ENCODE results near the gene DPYSL3.

Gene DPYSL3

DNA sequence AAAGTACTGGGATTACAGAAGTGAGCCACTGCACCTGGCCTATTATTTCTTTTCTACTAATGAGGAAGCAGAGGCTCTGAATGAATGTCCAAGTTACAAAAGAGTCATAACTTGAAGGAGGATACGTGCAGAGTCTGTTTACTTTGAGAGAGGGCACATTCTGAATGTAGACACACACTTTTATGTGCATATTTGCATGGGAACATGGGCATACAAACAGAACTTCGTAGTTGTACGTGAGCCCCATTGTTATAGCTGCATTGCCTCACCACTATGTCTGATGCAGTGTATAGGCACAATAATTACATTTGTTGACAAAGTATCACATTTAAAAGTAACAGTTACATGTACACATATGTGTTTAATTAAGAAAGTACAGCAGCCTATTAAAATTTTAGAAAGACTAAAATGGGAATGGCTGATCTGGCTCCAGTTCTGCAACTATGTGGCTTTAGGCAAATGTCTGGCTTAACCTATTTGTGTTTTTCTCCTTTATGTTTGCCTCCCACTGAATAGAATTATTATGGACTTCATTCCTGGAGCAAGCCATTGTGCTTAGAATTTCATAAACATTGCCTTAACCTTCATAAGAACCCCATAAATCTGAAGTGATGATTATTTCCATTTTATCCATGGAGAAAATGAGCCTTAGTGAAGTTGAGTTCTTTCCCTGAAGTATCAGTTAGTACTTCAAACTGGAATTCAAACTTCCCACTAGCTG, 3.0 kb upstream of the DPYSL3 start:
- DNase-seq (ENCODE audit: low read depth, low spot score): no peak

DNA sequence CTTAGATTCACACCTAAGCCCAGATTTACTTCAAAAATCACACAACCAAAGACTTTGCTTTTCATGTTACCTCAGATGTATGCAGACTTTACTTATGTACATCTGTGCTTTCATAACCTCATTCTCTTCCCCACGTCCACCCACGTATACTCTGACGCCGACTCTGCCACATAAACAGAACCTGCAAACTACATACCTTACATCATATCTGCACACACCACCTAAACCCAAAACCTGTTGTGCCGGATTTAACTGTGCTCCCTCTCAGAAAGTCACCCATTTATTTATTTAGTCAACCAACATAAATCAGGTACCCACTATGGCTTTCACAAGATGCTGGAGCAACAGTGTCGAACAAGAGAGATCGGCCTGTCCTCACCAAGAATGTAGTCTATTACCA, 1.0 kb upstream of the DPYSL3 start:
- no peak for DNase-seq (ENCODE audit: low read depth, low spot score)

DNA sequence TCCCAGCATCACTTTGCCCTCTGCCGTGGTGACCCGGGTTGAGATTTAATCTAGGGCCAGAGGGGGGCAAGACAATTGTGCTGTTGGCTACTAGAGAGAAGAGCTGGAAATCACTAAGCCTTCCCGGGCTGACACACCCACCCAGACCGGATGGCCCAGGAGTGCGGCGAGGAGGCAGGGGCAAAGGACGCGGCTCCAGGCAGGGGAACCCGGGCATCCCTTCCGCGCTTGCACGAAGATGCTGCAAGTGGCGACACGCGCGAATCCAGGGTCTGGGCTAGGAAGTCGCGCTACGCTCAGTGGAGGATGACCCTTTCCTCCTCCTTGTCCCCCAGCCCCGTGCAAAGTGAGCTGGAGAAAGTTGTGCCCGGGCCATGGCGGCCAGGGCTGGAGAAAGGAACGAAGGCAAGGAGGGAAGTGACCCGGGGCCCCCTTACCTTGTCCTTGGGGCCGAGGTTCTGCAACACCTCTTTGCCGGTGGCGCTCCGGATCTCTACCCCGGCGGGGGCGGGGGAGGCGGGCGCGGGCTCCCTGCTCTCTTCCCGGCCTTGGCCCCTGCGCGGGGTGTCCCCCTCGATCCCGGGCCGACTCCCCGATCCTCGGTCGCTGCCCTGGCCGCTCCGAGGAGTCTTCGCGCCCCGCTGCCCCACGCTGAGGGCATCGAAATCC, 693 bp downstream of the DPYSL3 start:
- peak; percentile 56 for DNase-seq (ENCODE audit: low read depth, low spot score)

DNA sequence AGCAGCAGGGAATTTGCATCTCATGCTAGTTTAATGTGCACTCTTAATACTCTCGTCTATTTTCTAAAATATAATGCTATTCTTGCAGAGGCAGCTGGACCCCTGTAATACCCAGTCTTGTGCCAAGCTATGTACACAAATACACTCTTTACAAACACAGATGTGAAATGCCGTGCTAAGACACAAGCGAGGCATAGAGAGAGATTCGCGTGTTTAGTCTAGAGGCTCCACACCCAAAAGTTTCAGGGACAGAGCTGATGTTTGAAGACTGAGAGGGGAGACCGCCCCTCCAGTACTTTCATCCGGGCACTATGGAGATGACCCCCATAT, 1.2 kb downstream of the DPYSL3 start:
- DNase-seq (ENCODE audit: low read depth, low spot score): no peak

DNA sequence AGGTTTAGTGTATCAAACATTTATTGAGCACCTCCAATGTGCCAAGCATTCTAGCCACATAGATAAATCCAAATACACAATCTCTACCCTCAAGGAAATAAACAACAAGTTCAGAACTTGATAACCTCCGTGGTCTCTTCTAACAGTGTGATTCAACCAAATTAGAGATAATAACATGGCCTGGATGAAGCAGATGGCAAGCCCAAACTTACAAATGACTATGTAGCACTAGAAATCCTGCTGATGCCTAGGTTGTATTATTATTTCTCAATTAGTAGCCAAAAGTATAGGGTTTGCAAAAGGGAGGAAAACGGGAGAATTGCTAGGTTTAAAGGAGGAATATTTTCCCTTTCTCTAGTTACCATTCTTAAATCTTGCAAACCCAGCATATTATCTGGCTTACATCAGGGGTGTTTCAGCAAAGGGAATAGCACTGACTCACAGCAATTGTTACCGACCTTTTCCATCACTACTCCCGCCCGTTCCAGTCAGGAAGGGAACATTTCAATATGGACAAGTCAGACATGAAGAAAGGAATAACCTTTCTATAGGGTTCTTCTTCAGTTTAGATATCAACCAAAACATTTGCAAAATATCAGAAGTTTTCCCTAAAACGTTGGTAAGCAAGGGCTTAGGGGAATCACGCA, 2.3 kb downstream of the DPYSL3 start:
- peak; percentile 81 for DNase-seq (ENCODE audit: low read depth, low spot score)

DNA sequence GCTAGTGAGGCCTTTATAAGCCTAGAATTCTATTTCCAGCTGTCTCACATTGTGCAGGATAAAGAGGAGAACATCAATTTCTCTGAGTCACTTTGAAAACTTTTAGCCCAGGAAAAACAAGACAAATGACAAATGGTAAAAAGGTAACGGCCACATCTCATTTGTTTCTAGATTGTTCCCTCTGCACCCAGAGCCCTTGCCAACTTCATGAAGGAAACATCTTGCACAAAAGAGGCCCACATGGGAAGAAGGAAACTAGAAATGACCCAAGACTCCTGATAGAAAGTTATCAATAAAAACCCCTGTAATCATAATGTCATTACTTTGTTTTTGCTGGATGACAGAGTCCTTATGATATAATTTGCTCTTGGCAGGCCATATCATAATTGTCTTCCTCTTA, 5.3 kb downstream of the DPYSL3 start:
- no peak for DNase-seq (ENCODE audit: low read depth, low spot score)

DNA sequence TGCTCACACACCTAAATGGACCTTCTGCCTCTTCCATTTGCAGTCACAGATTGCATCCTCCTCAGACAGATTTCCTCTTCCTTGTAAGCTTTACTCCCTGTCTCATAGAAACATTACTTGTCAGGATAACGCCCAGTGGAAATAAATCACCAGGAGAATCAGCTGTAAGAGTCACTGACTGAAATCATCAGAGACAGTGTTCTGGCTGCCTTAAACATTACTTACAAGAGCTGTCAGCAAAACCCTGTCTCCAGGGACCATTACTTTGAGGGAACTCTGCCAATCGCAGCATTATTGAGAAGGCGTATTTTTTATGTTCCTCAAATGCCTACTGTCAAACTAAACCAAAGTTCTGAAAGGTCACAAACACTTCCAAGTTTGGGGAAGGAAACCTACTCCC, 5.9 kb downstream of the DPYSL3 start:
- peak; percentile 45 for DNase-seq (ENCODE audit: low read depth, low spot score)

DNA sequence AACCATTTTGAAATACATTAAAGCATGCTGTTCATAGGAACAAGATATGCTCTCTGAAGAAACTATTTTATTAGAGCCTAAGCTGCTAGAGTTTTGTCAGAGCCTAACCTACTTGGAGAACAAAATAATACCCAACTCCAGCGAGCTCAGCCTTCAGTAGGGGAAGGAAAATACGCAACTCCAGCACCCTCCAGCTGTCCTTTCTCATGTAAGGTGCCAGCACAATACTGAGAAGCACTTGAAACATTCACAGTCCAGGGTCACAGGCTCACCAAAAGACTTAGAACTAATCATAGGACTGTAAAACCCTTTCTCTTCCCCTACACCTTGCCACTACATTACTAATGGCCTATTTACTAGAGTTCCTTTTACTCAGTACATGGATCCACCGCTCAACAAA, 18.9 kb downstream of the DPYSL3 start:
- DNase-seq (ENCODE audit: low read depth, low spot score): no peak

DNA sequence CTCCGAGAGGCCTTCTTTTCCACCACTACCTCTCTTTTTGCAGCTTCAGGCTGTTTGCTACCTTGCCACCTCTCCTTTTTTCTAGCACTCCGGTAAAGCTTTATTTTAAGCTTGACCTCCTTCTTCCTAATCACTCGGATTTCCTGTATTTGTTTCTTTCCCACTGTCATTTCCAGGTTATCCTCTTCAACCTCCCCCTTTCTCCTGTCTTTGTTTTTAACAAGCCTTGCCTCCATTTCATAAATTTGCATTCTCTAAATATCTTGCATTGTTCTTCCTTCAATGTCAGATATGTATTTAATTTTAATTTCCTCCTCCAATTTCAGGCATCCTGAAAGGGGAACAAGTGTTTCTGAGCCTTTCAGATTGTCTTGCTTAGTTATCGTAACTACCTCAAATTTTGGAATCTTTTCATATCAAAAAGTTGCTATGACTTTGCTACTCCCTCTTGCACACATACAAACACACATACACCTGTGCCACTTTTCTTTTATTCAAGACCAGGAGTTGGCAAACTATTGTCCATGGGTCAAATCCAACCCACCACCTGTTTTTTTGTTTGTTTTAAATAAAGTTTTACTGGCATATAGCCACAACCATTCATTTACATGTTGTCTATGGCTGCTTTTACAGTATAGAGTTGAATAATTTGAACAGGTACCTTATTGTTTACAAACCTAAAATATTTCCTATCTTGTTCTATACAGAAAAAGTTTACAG, 22.7 kb downstream of the DPYSL3 start:
- no peak for DNase-seq (ENCODE audit: low read depth, low spot score)

DNA sequence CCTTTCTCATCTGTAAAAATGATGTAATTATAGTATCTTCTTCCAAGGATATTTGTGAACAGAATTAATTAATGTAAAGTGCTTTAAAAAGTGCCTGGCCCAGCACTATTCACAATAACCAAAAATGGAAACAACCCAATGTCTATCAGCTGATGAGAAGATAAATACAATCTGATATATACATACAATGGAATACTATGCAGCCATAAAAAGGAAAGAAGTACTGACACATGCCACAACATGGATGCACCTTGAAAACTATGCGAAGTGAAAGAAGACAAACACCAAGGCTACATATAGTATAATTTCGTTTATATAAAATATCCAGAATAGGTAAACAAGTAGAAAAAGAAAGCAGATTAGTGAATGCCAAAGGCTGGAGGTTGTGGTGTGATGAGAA, 24.1 kb downstream of the DPYSL3 start:
- DNase-seq (ENCODE audit: low read depth, low spot score): no peak

DNA sequence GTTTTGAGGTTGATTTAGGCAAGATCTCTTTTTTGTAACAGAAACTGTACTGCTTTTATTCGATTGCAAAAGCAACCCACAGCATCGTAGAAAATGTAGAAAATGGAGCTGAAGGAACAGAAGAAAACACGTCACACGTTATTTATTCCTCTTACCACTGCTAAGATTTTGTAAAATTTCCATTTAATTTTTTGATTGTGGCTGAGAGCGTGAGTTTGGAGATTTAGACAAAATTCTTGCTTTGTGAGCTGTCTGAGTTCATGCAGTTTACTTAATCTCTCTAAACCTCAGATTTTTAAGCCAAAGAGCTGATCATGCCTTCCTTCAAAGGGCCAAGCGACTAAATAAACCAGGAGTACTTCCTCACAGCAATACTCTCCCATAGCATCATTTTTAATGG, 24.8 kb downstream of the DPYSL3 start:
- DNase-seq (ENCODE audit: low read depth, low spot score): peak; percentile 71

DNA sequence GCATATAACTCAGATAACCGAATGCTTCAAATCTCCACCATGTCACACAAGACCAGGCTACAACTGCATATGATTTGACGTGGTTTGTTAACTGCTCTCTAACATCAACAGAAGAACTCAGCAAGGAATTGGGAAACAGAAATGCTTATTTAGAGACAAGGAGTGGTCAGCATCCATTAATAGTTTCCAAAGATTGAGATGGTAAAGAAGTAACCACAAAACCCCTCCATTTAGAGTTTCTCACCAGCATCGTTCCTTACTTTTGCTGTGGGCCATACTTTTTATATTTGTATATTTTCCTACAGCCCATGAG, 25.2 kb downstream of the DPYSL3 start:
- DNase-seq (ENCODE audit: low read depth, low spot score): no peak

DNA sequence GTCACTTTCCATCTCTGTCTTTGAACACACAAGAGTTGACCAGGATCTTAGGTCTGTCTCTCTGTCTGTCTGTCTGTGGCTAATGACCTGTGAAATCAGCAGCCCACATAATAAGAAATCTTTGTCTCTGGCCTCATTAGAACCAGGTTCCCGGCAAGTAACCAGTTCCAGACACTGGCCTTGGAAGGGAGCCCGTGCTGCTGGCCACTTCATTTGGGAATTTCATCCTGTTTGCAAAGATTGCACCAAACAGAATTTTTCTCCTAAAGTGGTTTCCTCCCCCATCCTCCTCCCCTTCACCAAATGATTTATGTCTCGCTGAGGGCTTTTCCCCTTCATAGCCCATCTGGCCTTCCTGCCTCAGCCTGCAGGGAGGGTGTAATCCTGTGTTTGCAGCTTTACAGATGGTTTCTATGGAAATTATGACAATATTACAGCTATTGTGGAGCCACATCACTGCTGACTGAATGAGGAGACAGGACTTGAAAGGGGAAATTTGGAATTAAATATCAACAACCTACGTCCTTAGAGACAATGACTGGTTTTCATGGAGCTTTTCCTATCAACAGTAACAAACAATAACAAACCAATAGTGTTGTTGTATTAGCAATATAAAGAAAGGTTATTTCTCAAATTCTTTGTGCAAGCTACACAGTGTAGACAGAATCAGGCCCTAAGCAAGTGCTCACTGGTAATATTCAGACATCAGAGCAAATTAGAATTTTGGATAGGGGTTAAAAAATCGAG, 25.7 kb downstream of the DPYSL3 start:
- peak; percentile 96 for DNase-seq (ENCODE audit: low read depth, low spot score)

DNA sequence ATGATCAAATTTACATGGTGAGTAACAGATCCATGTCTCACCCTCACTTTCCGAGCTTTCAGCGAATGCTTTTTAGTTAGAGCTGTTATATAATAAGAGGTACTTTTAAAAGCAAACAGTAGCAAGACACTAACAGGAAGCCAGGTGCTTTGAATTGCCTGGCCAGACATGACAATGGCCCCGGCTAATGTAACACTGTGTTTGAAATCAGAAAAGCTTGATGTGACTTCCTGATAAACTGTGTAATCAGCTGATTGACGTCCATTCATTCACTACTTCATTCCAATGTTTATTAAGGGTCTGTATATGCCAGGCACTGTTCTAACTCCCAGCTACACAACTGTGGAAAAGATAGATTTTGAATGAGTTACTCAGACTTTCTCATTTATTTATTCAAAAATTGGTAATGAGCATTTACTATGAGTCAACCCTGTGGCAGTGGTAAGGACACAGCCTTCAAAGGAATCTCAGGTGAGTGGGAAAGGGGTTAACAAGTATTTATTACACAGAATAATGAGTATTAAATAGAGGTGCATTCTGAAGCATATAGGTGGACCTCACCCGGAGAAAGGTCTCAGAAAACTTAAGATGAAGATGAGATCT, 26.6 kb downstream of the DPYSL3 start:
- DNase-seq (ENCODE audit: low read depth, low spot score): no peak

DNA sequence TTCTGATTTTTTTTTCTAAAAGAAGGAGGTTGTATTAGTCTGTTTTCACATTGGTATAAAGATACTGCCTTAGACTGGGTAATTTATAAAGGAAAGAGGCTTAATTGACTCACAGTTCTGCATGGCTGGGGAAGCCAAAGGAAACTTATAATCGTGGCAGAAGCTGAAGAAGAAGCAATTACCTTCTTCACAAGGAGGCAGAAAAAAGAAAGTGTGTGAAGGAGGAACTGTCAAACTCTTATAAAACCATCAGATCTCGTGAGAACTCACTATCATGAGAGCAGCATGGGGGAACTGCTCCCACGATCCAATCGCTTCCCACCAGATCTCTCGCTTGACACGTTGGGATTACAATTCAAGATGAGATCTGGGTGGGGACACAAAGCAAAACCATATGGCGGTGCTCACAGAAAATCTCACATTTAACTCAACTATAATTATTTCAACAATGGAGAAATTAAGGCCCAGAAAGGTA, 27.1 kb downstream of the DPYSL3 start:
- DNase-seq (ENCODE audit: low read depth, low spot score): no peak

DNA sequence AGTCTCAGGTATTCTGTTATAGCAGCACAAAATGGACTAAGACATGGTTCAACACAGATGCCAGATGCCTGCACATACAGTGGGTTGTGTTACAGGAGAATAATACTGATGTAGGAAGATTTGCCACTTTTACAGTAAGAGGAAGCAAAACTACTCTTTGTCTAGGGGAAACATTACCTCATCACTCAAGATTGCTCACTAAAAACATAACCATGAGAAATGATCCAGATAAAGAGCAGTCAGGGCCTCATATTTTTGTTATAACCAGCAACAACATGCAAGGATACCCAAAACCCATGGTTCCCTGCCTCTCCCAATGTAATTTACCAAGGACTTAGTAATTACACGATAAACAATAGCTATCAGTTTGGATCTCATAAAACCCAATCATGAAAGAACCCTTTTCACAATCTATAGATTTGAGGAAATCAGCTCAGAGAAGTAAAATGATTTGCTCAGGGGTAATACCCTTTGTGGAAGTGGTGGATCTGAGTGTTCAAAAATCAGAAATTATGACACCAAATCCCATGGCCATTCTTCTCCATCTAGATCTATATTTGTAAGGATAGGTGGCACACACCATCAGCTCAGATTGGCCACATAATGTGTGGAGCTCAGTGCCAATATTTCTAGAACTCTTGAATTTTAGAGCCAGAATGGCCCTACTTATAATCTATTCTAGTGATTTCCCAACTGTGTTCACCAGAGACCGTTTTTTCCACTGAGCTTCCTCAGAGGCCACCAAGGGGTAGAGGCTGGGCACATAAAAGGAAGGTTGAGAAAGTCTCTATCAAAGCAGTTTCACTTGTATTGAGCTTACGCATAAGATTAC, 27.8 kb downstream of the DPYSL3 start:
- peak; percentile 66 for DNase-seq (ENCODE audit: low read depth, low spot score)

DNA sequence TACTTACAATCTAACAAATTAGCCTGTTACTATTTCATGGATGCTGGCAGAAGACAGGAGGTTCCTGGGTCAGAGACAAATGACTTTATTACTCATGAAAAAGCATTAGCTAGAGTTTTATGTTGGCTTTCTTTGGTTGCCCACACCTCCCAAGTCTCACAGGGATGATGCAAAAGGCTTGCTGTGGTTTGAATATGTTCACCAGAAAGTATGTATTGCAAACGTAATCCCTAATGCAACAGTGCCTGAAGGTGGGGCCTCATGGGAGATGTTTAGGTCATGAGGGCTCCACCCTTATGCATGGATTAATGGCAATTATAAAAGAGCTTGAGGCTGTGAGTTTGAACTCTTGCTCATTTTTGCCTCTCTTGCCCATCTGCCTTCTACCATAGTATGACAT, 28.5 kb downstream of the DPYSL3 start:
- DNase-seq (ENCODE audit: low read depth, low spot score): peak; percentile 73

DNA sequence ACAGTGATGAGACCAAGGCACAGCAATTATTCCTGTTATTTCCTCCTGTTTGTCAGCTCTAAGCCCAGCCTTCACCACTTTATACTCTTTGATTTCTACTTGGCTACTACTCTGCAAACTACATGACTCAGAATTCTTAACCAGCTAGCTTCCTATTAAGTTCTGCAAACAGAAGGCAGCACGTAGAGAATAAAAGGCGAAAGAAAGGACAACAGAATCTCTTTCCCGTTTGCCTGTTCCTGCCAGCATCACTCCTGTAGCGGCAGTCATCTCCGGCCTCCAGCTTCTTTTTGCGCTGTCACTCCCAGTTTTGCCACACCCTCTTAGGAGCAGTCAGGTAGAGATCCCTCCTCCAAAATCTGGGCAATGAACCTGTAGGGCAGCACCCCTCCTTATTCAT, 29.9 kb downstream of the DPYSL3 start:
- DNase-seq (ENCODE audit: low read depth, low spot score): peak; percentile 74

DNA sequence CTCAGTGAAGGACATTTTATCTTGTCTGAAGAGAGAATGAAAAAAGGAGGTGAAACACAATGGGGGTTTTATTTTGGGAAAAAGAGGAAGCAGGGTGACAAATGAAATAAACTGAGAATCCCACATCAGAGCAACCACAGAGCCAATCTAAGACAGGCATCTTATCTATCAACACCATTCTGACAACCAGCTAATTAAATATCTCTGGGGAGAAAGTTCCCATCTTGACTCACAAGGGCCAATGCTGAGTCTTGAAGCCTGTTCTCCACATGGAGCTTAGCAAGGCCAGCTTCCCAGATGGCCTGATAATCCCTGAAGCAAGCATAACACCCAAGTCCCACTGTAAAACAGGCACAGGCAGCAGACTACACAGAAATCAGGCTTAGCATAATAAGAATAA, 30.4 kb downstream of the DPYSL3 start:
- no peak for DNase-seq (ENCODE audit: low read depth, low spot score)

DNA sequence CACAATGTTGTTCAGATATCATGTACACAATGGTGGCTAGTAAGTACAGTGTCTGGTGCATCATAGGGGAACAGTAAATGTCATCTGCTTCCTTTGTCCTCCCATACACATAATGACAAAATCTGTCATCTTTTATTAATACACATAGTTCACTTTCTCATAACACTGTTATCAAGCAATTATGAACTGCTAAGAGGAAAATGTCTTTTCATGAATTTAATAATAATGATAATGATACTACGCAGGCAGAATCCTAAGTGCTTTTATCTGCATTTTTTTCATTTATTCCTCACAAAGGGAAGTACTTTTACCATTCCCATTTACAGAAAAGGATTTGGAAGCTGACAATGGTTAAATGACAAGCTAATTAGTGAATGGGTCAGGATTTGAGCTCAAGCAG, 35.7 kb downstream of the DPYSL3 start:
- no peak for DNase-seq (ENCODE audit: low read depth, low spot score)

Data from astrocyte of the hippocampus (primary cell).